GM23338 (cell line): Measurements from ENCODE around the gene BPIFB2.

ENCODE experiments used
- EZH2 ChIP-seq: fragments of 200-600 bp; sonication (generic); IDR thresholded peaks from one replicate; pipeline ENCODE4 v1.8.0; 2017; ENCODE audit warnings: antibody characterized with exemption, mild to moderate bottlenecking, low read depth; ENCODE audit not compliant: unreplicated experiment
- EZH2phosphoT487 ChIP-seq: fragments of 200-600 bp; sonication (generic); IDR thresholded peaks from one replicate; pipeline ENCODE4 v1.8.1; 2018; ENCODE audit warnings: antibody characterized with exemption; ENCODE audit not compliant: unreplicated experiment
- POLR2AphosphoS5 ChIP-seq: IDR thresholded peaks from 2 replicates; pipeline ENCODE4 v1.6.1; 2016; ENCODE audit warnings: antibody characterized with exemption, low read depth
- ZNF114 ChIP-seq: fragments of 250-450 bp; sonication (Bioruptor Pico); IDR thresholded peaks from 2 replicates; pipeline ENCODE4 v1.5.0; 2020; ENCODE audit warnings: mild to moderate bottlenecking, moderate library complexity
- TF ChIP-seq, protein P1 (sequence below), 2 experiments: fragments of 200-600 bp in 1 of 2; sonication (generic) in 1 of 2; conservative IDR thresholded peaks; 2 replicates each; pipeline versions ENCODE4 v1.5.1 to v1.6.1; 2016 to 2017; ENCODE audit warnings: antibody characterized with exemption in 2 of 2, low read depth in 2 of 2, mild to moderate bottlenecking in 2 of 2, moderate library complexity in 1 of 2
- TF ChIP-seq, protein P2 (sequence below): IDR thresholded peaks from 2 replicates; pipeline ENCODE4 v1.6.1; 2016; ENCODE audit warnings: antibody characterized with exemption

DNA sequence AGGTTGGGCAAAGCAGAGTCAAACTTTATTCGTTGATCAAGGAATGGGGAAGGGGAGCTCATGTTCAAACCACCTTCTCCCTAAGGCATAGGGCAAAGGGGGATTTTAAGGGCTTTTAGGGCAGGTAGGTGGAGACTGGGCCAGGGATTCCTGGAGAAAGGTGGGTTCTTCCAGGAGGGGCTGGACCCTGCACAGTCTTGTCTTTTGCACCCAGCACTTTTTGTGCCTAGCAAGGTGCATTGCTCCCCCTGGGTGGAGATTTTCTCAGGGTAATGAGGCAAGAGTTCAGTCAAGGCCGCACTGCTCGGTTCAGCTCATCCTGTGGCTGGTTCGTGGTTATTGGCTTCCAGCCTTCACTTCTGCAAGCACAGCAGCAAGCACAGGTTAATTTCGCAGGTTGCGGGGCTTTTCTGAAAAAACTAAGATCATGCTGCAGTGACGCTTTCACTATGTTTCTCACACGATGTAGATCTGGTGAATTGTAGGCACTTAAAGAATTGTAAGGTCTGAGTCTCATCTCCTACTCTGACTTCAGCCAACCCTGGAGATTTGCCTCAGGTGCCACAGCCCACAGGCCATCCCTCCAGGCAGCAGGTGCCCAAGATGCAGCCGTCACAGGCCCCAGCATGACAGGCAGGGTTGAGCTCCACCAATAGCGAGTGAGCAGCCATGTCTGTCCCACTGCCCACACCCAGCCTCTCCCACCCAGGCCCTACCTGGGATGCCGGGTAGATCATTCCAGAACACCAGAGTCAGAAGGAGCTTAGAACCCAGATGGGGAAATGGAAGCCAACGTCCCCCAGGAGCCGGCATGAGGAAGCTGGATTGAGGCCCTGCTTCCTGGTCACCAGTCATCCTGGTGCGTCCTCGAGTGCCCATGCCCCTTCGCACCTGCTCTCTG is 40.4 kb upstream of the BPIFB2 start:
- TF ChIP-seq, protein P1, sequence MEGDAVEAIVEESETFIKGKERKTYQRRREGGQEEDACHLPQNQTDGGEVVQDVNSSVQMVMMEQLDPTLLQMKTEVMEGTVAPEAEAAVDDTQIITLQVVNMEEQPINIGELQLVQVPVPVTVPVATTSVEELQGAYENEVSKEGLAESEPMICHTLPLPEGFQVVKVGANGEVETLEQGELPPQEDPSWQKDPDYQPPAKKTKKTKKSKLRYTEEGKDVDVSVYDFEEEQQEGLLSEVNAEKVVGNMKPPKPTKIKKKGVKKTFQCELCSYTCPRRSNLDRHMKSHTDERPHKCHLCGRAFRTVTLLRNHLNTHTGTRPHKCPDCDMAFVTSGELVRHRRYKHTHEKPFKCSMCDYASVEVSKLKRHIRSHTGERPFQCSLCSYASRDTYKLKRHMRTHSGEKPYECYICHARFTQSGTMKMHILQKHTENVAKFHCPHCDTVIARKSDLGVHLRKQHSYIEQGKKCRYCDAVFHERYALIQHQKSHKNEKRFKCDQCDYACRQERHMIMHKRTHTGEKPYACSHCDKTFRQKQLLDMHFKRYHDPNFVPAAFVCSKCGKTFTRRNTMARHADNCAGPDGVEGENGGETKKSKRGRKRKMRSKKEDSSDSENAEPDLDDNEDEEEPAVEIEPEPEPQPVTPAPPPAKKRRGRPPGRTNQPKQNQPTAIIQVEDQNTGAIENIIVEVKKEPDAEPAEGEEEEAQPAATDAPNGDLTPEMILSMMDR (conservative IDR thresholded peaks at IDR 0.05; ENCODE audit: low read depth in 2 of 2): no peak
- TF ChIP-seq EZH2 (no peak), POLR2AphosphoS5 (no peak), EZH2phosphoT487 (no peak), ZNF114 (no peak)
- TF ChIP-seq, protein P2, sequence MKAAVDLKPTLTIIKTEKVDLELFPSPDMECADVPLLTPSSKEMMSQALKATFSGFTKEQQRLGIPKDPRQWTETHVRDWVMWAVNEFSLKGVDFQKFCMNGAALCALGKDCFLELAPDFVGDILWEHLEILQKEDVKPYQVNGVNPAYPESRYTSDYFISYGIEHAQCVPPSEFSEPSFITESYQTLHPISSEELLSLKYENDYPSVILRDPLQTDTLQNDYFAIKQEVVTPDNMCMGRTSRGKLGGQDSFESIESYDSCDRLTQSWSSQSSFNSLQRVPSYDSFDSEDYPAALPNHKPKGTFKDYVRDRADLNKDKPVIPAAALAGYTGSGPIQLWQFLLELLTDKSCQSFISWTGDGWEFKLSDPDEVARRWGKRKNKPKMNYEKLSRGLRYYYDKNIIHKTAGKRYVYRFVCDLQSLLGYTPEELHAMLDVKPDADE: no peak
